ENCODE measurements around the gene CADPS2.

DNA sequence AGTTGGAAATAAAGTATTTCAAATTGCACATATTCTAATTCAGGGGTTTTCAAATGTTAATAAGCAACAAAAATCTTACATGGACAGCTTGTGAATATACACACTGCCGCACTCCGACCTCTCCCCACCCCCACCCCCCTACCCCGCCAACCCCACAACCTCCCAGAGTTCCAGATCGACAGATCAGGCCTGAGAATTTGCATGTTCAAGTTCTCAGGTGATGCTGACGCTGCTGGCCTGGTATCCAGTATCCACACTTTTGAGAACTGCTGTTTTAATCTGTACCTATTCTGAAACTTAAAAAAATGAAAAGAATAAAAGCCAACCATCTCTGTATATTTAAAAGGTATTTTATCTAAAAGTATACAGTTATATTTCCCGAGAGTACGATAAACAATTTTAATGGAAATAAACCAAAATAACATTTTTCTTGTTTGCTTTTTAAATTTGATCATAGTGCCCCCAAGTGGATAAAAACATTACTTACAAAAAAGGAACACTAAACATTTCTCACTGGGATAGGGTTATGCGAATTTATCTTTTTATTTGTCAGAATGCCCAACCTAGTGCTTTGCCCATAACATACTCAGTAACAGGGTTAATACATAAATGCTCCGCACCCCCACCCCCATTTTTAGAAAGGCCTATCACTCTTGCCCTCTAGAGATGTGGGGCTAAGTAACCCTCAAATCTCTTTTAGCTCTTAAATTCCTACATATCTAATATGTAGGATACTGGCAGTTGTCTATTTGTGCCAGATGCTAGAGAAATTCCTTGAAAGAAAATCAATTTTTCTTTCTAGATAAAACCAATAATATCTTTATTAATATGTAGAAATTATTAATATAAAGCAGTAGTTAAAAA is 353.6 kb downstream of the CADPS2 start:
- TF ChIP-seq, protein P1, sequence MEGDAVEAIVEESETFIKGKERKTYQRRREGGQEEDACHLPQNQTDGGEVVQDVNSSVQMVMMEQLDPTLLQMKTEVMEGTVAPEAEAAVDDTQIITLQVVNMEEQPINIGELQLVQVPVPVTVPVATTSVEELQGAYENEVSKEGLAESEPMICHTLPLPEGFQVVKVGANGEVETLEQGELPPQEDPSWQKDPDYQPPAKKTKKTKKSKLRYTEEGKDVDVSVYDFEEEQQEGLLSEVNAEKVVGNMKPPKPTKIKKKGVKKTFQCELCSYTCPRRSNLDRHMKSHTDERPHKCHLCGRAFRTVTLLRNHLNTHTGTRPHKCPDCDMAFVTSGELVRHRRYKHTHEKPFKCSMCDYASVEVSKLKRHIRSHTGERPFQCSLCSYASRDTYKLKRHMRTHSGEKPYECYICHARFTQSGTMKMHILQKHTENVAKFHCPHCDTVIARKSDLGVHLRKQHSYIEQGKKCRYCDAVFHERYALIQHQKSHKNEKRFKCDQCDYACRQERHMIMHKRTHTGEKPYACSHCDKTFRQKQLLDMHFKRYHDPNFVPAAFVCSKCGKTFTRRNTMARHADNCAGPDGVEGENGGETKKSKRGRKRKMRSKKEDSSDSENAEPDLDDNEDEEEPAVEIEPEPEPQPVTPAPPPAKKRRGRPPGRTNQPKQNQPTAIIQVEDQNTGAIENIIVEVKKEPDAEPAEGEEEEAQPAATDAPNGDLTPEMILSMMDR (IDR thresholded peaks at IDR 0.05; ENCODE audit: low read length), result peak; percentile 64
- TF ChIP-seq EZH2 (optimal IDR thresholded peaks at IDR 0.05; ENCODE audit: low read depth, low read length) (no peak), EZH2phosphoT487 (IDR thresholded peaks at IDR 0.05; ENCODE audit: low read length) (no peak)

Measured in MM.1S (cell line).